CD4-positive, alpha-beta T cell treated with Interleukin-21 for 1 hour (primary cell): ENCODE measurements around the gene ZNFX1.

Experiments used
- DNase-seq: peaks from one replicate; pipeline ENCODE4 v3.0.0-alpha.2; 2020

The ZNFX1 gene

GRCh38 chr20:49291200-49291599 is 13.3 kb upstream of the ZNFX1 start:
- no peak for DNase-seq

DNA sequence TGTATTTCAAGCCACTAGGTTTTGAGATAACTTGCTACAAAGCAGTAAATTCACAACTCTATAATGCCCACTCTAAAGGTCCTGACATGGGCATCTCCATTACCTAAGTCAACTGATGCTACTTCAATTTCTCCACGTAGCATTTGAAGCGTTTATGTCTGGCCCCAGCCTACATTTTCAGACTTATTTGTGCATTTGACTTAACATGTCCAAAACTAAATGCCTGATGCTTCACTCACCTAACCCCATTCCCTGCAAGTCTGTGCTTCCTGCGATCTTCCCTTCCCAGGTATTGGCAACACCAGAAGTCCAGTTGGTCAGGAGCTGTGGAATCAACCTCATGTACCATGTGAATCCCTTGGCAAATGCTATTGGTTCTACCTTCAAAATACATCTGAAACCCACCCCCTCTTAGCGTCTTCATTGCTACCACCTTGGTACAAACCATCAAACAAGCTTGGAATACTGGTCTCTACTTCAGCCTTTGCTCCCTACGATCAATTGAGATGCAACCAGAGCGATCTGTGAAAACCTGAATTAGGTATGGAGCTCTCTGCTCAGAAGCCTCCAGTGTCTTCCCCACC is 12.8 kb upstream of the ZNFX1 start:
- no peak for DNase-seq

GRCh38 chr20:49288784-49289696 is 11.2 kb upstream of the ZNFX1 start:
- DNase-seq: no peak

DNA sequence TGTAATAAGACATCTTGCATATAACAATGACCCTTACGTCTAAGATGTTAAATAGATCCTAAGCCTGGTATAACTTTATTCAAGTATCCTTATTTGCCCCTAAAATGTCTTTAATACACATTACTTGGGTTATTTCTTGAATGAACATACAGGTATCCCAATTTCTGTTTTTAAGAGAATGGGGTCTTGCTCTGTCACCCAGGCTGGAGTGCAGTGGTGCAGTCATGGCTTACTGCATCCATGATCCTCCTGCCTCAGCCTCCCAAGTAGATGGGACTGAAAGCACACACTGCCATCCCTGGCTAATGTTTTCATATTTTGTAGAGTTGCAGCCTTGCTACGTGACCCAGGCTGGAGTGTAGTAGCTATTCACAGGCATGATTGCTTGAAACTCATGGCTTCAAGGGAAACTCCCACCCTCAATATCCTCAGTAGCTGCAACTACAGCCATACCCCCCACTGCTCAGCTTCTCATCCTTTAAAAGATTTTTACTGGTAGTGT is 10.4 kb upstream of the ZNFX1 start:
- no peak for DNase-seq

DNA sequence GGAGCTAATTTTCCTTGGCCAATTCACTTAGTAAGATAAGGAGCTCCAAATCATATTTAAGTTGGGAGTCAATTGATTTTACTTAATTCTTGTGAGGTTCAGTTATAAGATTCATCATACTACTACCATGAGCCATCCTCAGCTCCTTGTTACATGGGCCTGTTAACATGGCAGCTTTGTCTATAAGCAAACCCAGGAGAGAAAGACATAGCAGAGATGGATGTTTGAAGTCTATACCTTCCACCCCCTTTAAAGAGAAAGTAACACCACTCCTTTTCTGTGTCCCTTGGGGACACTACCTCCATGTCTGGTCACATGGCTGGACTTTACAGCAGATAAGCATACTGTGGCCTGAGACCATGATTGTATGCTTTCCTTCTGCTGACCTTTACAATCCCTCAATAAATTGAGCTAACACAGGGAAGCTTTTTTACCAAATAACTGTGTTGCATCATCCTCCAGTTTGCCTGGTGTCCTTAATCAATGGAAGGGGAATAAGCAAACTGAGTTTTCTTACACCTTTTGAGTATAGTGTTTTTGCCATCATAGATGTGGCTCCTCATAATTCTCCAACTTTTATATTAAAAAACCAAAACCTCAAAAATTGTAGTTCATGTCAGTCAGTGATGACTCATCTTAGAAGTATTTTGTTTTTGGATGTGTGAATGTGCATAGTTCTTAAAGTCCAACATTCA is 9.8 kb upstream of the ZNFX1 start:
- no peak for DNase-seq

DNA sequence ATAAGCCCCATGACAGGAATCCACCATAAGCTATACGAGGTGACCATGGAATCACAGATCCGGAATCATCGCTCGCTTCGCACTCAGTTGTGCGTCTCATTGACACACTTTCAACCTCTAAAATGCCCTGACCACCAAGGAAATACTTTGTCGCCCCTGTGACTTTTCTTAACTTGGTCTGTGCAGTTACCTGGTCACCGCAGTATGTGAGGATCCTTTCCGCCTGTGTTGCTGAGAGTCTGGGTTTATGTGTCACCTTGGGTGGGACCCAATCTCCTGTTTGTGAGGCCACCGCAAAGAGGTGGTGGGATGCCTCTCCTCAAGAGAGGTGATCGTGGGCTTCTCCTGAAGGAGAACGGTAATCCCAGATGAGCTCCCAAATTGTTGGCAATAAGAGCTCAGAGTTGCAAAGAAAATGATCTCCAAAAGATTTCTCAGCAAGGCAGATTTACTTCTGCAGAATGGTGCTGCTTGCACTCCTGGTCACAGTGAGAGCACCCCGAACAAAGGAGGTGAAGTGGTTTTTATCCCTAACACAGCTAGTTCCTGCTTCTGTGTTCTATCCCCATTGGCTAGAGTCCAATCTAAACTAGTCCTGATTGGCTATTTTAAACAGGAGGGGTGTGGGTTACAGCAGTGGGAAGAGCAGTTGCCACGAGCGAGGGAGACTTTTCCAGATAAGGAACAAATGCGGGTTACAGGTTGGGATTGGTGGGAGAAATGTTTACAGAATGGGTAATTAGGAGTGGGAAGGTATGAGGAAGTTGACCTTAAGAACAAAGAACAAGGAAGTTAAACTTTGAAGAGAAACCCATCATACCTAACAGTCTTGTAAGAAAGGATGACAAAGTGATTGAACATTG is 9.1 kb upstream of the ZNFX1 start:
- DNase-seq: no peak

GRCh38 chr20:49285813-49286494 is 8.1 kb upstream of the ZNFX1 start:
- DNase-seq: no peak

DNA sequence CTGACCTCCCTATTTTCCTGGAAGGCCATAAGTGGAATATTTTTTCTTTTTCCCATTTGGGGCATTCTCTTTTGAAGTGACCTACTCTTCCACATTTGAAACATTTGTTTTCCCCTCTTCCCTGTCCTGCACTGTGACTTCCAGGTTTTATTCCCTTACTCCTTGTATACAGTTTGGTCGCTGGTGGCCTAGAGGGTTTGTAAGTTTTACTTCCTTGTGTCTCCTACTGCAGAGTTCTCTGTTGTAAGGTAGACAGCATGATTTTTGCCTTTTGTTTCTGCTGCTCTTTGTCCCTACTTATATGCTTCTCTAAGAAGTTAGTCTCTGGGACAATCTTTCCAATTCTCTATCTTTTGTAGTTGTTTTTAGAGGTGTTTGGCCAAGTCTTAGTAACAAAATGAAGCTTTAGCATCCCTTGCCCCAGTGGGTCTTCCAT is 7.4 kb upstream of the ZNFX1 start:
- no peak for DNase-seq

- DNase-seq: no peak
Measured at GRCh38 chr20:49284818-49285217, 7.0 kb upstream of the ZNFX1 start.

GRCh38 chr20:49283703-49284625 is 6.1 kb upstream of the ZNFX1 start:
- no peak for DNase-seq

GRCh38 chr20:49283176-49283702 is 5.4 kb upstream of the ZNFX1 start:
- DNase-seq: peak; percentile 43

DNA sequence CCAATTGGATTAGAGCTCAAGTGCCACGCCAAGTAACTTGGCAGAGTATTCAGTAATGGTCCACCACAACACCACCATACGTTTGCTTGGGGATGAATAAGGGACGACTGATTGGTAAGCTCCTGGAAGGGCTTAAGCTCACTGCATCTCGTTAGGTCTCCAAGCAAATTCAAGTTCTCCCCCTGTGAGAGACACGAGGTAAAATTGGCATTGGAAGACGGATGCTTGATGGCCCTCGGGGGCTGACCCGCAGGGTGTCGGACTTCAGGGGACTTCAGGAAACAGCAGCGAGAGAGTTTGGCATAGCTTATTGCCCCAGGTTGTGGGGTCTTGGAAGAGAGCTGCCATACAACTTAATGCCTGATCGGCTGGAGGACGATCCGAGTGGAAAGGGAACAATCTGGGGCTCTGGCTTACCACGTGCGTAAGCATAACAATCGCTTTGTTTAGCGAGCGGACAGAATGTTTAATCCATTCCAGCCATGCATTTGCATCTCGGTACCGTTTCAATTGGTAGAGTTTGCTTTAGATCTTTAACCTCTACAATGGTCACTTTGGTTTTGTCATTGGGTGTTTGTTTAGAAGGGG is 4.8 kb upstream of the ZNFX1 start:
- no peak for DNase-seq

DNA sequence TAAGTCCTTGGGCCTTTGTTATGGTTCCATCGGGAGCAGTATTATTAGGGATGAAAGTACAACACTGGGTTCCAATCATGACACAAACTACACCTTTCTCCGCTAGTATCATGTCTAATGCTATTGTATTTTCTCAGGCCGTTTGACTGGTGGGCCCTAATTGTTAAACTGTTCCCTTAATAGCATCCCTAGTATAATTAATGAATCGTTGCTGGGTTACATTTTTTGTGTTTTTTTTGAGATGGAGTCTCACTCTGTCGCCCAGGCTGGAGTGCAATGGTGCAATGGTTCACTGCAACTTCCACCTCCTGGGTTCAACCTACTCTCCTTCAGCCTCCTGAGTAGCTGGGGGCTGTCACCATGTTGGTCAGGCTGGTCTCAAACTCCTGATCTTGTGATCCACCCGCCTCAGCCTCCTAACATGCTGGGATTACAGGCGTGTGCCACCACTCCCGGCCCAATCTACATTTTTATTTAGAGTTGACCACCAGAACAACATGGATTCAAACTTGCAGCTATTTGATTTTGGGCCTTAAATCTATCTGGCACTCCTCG is 4.1 kb upstream of the ZNFX1 start:
- no peak for DNase-seq

GRCh38 chr20:49281059-49281912 is 3.4 kb upstream of the ZNFX1 start:
- peak; percentile 33 for DNase-seq

DNA sequence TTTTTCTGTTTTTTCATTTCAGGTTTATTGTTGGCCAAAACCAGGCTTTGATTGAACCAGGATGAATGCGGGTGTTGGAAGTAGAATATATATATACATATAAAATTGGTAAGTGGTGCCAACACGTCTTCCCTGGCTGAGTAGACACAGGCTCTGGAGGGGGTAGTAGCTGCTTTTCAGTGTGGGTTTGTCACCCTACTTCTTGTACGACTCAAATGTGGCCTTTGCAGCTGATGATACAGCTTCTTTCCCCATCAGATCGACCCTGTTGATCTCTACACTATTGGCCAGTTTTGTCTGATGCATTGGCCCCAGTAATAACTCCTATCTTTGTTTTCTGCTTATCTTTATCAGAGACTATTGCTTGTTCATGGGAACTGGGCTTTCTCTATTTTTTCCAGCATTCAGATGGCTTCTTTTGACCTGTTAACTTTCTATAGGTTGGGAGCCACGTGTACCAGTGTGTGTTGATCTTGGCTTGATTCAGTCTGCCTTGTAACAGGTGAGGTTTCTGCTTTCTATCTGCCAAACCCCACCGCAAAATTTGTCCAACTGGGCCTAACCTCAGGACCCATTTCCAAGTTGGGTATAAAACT is 2.7 kb upstream of the ZNFX1 start:
- DNase-seq: no peak

DNA sequence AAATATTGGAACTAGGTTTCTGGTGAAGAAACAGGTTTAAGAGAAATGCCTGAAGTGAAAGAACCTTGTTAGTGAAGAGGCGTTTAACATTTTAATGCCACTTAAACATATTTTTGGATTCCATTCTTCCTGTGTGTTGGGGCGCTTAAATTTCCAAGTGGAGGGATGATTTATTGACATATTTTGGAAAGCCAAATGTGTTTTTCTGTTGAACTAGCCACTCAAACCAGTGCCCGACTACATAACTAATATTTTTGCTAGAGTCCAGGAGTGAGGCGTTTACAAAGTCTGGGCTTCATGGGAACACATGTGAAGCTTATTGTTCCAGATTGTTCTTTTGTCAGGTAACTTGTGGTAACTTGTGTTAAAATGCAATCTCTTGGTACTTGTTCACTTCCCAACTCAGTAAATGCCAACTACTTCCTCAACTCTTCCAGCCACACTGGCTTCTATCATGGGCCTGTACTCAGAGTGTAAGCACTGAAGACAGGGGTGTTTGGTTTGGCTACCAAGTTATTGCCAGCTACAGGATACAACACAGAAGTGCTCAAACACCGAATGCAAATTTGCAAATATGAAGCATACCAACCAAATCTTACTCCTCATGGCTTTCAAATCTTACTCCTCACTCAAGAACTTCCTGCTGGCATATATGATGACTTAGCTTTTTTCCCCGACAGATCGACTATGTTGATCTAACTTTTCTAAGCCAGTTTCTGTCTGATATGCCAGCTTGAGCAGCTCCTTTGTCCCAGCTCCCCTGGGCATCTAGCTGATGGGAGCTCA is 2.0 kb upstream of the ZNFX1 start:
- DNase-seq: no peak

- DNase-seq: no peak
Measured at GRCh38 chr20:49278818-49279676, 1.2 kb upstream of the ZNFX1 start.
